ENCODE measurements around the gene GID8. TPM values are rescaled to one million over a fixed set of nuclear protein-coding genes. Genes with fewer than 3 reads are reported as not detected.
A peak's percentile ranks its signal among the peaks of the same experiment; 100 is the strongest.

The GID8 gene
- total RNA-seq, 2 experiments from 2014 or later, result 39.2 to 42.2 TPM

DNA sequence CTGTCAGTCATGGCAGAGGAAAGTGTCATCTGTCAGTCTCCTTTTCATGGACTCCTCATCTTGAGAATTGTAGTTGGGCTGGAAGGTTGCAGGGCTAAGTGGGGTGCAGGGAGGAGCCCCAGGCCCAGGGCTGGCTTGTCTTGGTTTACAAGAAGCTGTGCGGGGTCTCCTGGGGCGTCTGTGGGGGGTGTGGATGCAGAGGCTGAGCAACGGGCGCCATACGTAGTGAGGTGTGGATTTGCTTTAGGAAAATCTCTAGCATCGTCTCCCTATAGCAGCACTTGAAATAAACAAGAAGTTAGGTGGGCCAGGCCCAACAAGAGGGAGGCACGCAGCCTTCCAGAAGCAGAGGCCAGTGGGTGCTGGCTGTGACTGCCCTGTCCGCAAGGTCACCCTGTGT is 12.8 kb downstream of the GID8 start:
- H3K9me3 Mint-ChIP-seq, result no peaks in the 10 kb centered on the region
- POLR2A ChIA-PET, result interaction anchor here (0.6 to 1.2 kb wide), 4 partner anchors 12 to 58 kb away, joined by 3 to 5 read pairs (median 4); partner anchors contain the start of gene GID8
- intact Hi-C loops (cut with micrococcal nuclease), result loop anchor here (10.0 kb wide), 1 partner anchor 46 kb away; no protein-coding TSS in a partner anchor
- peaks cover 53% of the 10 kb centered on the region for H3K36me3 Mint-ChIP-seq (ENCODE audit: low read depth)
- no peak for DNase-seq
- ATAC-seq, result no peak
- TF ChIP-seq, protein P1, sequence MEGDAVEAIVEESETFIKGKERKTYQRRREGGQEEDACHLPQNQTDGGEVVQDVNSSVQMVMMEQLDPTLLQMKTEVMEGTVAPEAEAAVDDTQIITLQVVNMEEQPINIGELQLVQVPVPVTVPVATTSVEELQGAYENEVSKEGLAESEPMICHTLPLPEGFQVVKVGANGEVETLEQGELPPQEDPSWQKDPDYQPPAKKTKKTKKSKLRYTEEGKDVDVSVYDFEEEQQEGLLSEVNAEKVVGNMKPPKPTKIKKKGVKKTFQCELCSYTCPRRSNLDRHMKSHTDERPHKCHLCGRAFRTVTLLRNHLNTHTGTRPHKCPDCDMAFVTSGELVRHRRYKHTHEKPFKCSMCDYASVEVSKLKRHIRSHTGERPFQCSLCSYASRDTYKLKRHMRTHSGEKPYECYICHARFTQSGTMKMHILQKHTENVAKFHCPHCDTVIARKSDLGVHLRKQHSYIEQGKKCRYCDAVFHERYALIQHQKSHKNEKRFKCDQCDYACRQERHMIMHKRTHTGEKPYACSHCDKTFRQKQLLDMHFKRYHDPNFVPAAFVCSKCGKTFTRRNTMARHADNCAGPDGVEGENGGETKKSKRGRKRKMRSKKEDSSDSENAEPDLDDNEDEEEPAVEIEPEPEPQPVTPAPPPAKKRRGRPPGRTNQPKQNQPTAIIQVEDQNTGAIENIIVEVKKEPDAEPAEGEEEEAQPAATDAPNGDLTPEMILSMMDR (IDR thresholded peaks at IDR 0.05), result no peak
- H3K4me1 Mint-ChIP-seq (ENCODE audit: low read depth), result peaks cover 20% of the 10 kb centered on the region
- no peak overlapping the region for H3K27ac Mint-ChIP-seq
- H3K27me3 Mint-ChIP-seq, result no peaks in the 10 kb centered on the region
- CTCF ChIA-PET, result interaction anchor here (1.4 kb wide), 1 partner anchor 30 kb away, joined by 4 read pairs; no protein-coding TSS in a partner anchor
- H3K4me3 Mint-ChIP-seq, result no peak overlapping the region

DNA sequence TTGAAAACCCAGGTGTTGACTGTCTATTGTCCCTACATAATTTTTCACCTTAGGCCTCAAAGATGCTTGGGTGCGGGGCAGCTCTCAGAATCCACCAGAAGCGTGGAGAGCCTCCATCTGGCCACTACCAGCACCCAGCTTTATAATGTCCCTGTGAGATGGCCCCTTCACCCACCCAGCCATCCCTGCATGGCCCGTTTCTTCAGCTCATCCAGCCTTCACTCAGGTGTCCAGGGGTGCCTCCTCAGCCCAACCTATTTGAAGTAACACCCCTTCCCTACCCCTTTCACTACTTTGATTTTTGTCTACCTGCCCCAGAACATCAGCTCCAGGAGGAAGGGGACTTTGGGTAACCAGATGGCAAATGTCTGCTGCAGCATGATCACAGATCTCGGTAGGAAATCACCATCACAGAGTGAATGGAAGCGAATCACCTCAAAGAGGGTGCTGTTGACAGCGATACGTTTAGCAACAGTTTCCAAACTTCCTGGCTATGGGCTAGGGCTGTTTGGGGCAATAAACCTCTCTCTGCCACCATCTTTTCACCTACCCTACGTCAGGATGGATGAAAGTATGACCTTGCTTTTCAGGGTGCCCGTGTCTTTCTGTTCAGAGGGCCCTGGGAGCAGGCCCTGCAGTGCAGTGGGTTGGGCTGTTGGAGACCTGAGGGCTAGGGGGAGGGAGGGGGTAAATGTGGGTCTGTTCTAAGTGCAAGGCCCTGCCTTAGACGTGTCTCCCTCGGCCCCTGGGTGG is 13.4 kb downstream of the GID8 start:
- H3K27ac Mint-ChIP-seq, result peak overlapping the region; percentile 32
- H3K4me3 Mint-ChIP-seq, result peak overlapping the region; percentile 11
- POLR2A ChIA-PET, result interaction anchor here (0.6 to 2.5 kb wide), 5 partner anchors 13 to 58 kb away, joined by 3 to 8 read pairs (median 5); partner anchors contain the start of gene GID8
- H3K36me3 Mint-ChIP-seq (ENCODE audit: low read depth), result peaks cover 56% of the 10 kb centered on the region
- CTCF ChIA-PET, result no interaction called here
- peaks cover 20% of the 10 kb centered on the region for H3K4me1 Mint-ChIP-seq (ENCODE audit: low read depth)
- intact Hi-C loops (cut with micrococcal nuclease), result loop anchor here (10.0 kb wide), 1 partner anchor 47 kb away; no protein-coding TSS in a partner anchor
- no peaks in the 10 kb centered on the region for H3K9me3 Mint-ChIP-seq
- ATAC-seq, result no peak
- TF ChIP-seq, protein P1 (IDR thresholded peaks at IDR 0.05), result no peak
- no peak for DNase-seq
- no peaks in the 10 kb centered on the region for H3K27me3 Mint-ChIP-seq

DNA sequence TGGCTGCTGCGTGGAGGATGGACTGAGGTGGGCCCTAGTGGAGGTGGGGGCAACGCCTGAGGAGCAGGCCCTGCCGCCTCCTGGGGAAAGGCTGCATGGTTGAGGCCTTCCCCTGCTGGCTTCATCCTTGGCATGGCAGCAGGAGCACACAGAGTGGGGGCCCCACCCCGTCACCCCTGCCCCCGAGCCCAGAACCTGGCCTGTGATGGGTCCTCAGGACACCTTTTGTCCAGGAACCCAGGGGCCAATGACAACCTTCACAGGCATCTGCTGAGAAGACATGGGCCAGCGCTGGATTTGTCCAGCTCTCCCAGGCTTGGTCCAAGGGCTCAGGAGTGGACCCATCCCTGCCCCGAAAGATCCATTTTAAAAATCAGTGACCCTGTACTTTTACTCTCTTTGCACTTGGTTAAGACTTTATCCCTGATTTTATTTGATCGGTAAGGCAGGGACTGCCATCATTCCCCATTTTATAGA is 14.0 kb downstream of the GID8 start:
- Mint-ChIP-seq H3K4me1 (ENCODE audit: low read depth) (peaks cover 20% of the 10 kb centered on the region), H3K9me3 (no peaks in the 10 kb centered on the region), H3K27ac (peak overlapping the region; percentile 73), H3K27me3 (no peaks in the 10 kb centered on the region), H3K36me3 (ENCODE audit: low read depth) (peaks cover 54% of the 10 kb centered on the region), H3K4me3 (peak overlapping the region; percentile 85)
- DNase-seq (no peak), ATAC-seq (no peak)
- CTCF ChIA-PET, result no interaction called here
- intact Hi-C loops (cut with micrococcal nuclease), result loop anchor here (10.0 kb wide), 1 partner anchor 47 kb away; no protein-coding TSS in a partner anchor
- POLR2A ChIA-PET, result interaction anchor here (1.0 to 2.5 kb wide), 2 partner anchors 13 to 27 kb away, joined by 5 to 8 read pairs; partner anchors contain the start of gene GID8
- TF ChIP-seq, protein P1 (IDR thresholded peaks at IDR 0.05), result no peak

DNA sequence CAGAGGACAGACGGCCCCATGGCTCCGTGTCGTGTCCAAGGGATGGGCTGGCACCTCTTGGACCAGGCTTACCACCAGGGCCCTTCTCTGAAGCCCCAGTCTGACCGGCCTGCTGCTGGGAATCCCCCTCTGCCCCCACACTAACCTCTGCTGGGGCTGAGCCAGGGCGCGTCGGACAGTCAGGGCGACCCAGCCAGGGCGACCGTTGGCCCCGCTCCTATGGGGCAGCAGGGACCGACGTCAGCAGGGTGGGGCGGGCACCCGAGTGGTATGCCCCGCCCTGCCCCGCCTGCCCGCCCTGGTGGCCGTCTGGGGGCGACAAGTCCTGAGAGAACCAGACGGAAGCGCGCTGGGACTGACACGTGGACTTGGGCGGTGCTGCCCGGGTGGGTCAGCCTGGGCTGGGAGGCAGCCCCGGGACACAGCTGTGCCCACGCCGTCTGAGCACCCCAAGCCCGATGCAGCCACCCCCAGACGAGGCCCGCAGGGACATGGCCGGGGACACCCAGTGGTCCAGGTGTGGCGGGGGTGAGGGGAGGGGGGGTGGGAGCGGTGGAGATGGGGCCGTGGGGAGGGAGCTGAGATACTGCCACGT is 14.5 kb downstream of the GID8 start, which contains the start of gene SLC17A9:
Gene SLC17A9 (plus strand): TSS at position 337 of the 595 bp plus-strand sequence. CDS start 122 bp downstream, at position 459.
- Mint-ChIP-seq H3K4me1 (ENCODE audit: low read depth) (peaks cover 20% of the 10 kb centered on the region), H3K4me3 (peak within 1 kb of the TSS; percentile 85), H3K27me3 (no peaks in the 10 kb centered on the region), H3K36me3 (ENCODE audit: low read depth) (peaks cover 51% of the 10 kb centered on the region), H3K27ac (peak within 1 kb of the TSS; percentile 90), H3K9me3 (no peaks in the 10 kb centered on the region)
- TF ChIP-seq, protein P1 (IDR thresholded peaks at IDR 0.05), result no peak
- DNase-seq (peak; percentile 88), ATAC-seq (peak; percentile 72)
- intact Hi-C loops (cut with micrococcal nuclease), result loop anchor here (10.0 kb wide), 1 partner anchor 48 kb away; no protein-coding TSS in a partner anchor
- ChIA-PET POLR2A (interaction anchor here (0.9 to 3.3 kb wide), 7 partner anchors 8 to 52 kb away, joined by 3 to 29 read pairs (median 4); partner anchors contain the start of gene GID8), CTCF (interaction anchor here (1.6 to 3.2 kb wide), 2 partner anchors 20 to 28 kb away, joined by 4 to 17 read pairs; no protein-coding TSS in a partner anchor)
